ENCODE results near the gene SIX3.

Gene SIX3

GRCh38 chr2:44931198-44931780, 10.2 kb upstream of the SIX3 start:
- no peak for DNase-seq (ENCODE audit: low spot score)

GRCh38 chr2:44932079-44932478, 9.4 kb upstream of the SIX3 start:
- no peak for DNase-seq (ENCODE audit: low spot score)

- no peak for DNase-seq (ENCODE audit: low spot score)
These were observed 8.7 kb upstream of the SIX3 start for GRCh38 chr2:44932564-44933392.

GRCh38 chr2:44933434-44933951, 8.0 kb upstream of the SIX3 start:
- DNase-seq (ENCODE audit: low spot score) = no peak

GRCh38 chr2:44934038-44934982, 7.2 kb upstream of the SIX3 start:
- DNase-seq (ENCODE audit: low spot score) = peak; percentile 67

- DNase-seq (ENCODE audit: low spot score) = no peak
These were observed 6.3 kb upstream of the SIX3 start for GRCh38 chr2:44934983-44935728.

GRCh38 chr2:44935729-44936098, 5.8 kb upstream of the SIX3 start:
- no peak for DNase-seq (ENCODE audit: low spot score)

GRCh38 chr2:44936275-44936674, 5.2 kb upstream of the SIX3 start:
- no peak for DNase-seq (ENCODE audit: low spot score)

- no peak for DNase-seq (ENCODE audit: low spot score)
These were observed 4.5 kb upstream of the SIX3 start for GRCh38 chr2:44936715-44937687.

- no peak for DNase-seq (ENCODE audit: low spot score)
These were observed 3.7 kb upstream of the SIX3 start for GRCh38 chr2:44937688-44938240.

- no peak for DNase-seq (ENCODE audit: low spot score)
These were observed 3.0 kb upstream of the SIX3 start for GRCh38 chr2:44938287-44939105.

GRCh38 chr2:44939106-44940048, 2.1 kb upstream of the SIX3 start:
- no peak for DNase-seq (ENCODE audit: low spot score)

GRCh38 chr2:44940049-44940494, 1.4 kb upstream of the SIX3 start:
- no peak for DNase-seq (ENCODE audit: low spot score)

GRCh38 chr2:44940732-44941464, 604 bp upstream of the SIX3 start:
- no peak for DNase-seq (ENCODE audit: low spot score)

- DNase-seq (ENCODE audit: low spot score) = no peak
These were observed 965 bp downstream of the SIX3 start for GRCh38 chr2:44942304-44943030.

GRCh38 chr2:44943031-44943692, 1.7 kb downstream of the SIX3 start:
- DNase-seq (ENCODE audit: low spot score) = no peak

Data from D341Med (cell line).